Stimulated activated naive CD8-positive, alpha-beta T cell treated with anti-CD3 and anti-CD28 coated beads, Interleukin-15, amount 100 ng/mL, for 72 hours (primary cell): ENCODE measurements around the gene ZMYND10.

ENCODE experiments used
- ATAC-seq: fragments of 150-1000 bp; cut with Tn5 transposase; 2 replicates; pipeline ENCODE4 v1.10.0; 2021; ENCODE audit warnings: mild to moderate bottlenecking, moderate library complexity
- DNase-seq, 2 donors: peaks; one replicate each; pipeline ENCODE4 v3.0.0; 2021 to 2022
- H3K27ac Mint-ChIP-seq, 2 donors: one replicate each; pipeline ENCODE4 v1.8.0; 2022; ENCODE audit warnings: mild to moderate bottlenecking in 2 of 2, mixed read lengths in 2 of 2, moderate library complexity in 2 of 2
- H3K27me3 Mint-ChIP-seq: one replicate; pipeline ENCODE4 v1.8.0; 2022; ENCODE audit warnings: mixed read lengths
- H3K4me1 Mint-ChIP-seq: one replicate; pipeline ENCODE4 v1.8.0; 2022; ENCODE audit warnings: mild to moderate bottlenecking, mixed read lengths
- H3K4me3 Mint-ChIP-seq, 2 donors: one replicate each; pipeline ENCODE4 v1.8.0; 2022; ENCODE audit warnings: mild to moderate bottlenecking in 2 of 2, mixed read lengths in 2 of 2, moderate library complexity in 1 of 2
- H3K9me3 Mint-ChIP-seq, 2 donors: one replicate each; pipeline ENCODE4 v1.8.0; 2022; ENCODE audit warnings: mixed read lengths in 2 of 2

Gene ZMYND10

DNA sequence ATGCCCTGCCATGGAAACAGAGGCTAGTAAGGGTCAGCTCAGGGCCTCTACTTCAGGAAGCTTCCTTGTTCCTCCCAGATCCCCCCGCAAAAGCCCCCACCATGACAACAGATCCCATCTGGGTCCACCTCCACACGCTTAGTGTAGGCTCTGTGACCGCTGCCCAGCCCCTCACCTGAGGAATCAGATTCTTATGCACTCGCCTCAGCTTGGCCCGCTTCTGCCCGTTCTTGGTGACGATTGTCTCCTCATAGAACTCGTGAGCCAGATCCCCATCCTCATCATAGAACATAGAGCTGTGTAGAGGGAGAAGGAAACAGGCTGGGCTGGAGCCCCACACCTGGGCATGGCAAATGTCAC is 19.4 kb downstream of the ZMYND10 start:
- Mint-ChIP-seq H3K27me3 (no peaks in the 10 kb centered on the region), H3K9me3 (no peaks in the 10 kb centered on the region), H3K4me3 (no peak overlapping the region), H3K4me1 (peaks cover 63% of the 10 kb centered on the region), H3K27ac (no peak overlapping the region)
- ATAC-seq (no peak), DNase-seq (no peak)

DNA sequence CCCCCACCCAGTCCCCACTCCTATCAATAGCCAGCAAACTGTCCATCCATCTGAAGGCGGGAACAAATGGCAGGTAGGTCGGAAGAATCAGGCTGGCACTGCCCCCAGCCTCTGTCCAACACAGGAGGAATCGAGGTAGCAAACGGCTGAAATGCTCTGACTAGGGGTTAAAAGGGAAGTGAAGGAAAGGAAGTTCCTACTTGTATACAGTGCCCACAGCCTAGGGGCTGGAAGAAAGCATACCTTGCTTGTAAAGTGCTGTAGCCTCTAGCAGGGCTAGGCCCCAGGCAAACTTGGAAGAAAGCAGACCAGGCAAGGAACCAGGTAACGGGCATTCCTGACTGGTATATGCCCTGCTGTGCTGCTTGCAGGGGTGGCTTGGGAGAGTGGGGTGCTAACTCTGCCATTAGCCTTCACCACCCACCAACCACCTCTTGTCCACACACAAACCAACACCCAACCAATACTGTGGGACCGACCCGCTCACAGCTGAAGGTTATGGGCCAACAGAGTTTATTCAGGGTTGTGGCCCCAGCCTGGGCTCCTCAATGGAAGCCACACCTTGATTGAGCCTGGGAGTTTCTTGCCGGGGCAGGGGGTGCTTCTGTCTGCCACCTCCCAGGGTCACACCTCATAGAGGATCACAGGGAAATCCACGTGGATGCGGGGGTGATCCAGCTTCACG is 19.9 kb downstream of the ZMYND10 start:
- Mint-ChIP-seq H3K4me1 (peaks cover 64% of the 10 kb centered on the region), H3K27ac (peak overlapping the region in 1 of 2 donors; percentile 3), H3K9me3 (no peaks in the 10 kb centered on the region), H3K27me3 (no peaks in the 10 kb centered on the region), H3K4me3 (no peak overlapping the region)
- no peak for DNase-seq
- no peak for ATAC-seq

DNA sequence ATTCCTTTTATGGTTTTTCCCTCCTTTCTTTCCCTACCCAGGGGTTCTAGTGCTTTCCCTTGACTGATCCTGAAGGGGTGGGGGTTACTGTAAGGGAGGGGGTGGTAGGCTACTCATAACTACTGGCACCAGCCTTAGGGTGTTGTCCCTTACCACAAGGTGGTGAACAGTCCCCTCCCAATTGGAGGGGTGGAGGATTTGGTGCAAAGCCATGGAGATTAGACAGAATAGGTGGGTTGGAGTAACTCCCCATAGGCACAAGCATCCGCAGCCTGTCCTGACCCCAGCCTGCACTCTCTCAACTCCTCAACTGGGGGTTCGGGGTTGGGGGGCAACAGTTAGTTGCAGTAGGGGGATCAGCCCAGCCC is 20.4 kb downstream of the ZMYND10 start:
- peak overlapping the region in 1 of 2 donors; percentile 3 for H3K27ac Mint-ChIP-seq
- H3K4me1 Mint-ChIP-seq: peaks cover 65% of the 10 kb centered on the region
- no peak for ATAC-seq
- no peaks in the 10 kb centered on the region for H3K27me3 Mint-ChIP-seq
- H3K9me3 Mint-ChIP-seq: no peaks in the 10 kb centered on the region
- DNase-seq: no peak
- H3K4me3 Mint-ChIP-seq: no peak overlapping the region

DNA sequence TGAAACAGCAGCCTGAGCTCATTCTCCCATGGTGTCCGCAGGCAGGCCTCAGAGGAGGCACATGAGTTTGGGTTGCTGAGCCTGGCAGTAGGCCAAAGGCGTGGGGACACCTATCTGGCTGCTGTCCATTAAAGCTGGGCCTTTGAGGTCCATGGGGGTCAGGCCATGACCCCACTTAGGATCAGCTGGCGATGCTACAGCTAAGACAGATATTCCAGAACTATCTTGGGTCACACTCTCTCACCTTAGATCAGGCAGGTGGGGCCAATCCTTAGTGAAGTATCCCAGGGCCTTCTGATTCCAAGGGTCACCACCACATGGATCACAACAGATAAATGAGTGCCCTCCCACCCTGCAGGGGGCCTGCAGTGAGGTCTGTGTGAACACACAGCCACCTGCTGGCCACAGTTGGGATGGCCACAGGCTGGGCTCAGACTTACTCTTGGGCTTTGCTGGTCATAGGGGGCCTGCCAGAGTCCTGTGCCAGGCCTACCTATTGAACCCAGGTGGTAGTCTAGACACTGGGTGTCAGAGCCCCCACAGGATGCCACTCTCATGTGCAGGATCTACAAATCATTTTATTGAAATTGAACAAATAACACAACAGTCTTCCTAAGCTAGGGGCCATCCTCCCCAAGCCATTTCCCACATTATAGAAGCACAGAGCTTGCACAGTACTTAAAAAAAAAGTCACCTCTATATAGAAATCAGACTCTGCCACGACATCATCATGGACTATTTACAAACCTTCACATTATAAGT is 21.0 kb downstream of the ZMYND10 start:
- Mint-ChIP-seq H3K27me3 (no peaks in the 10 kb centered on the region), H3K4me1 (peaks cover 65% of the 10 kb centered on the region), H3K4me3 (no peak overlapping the region), H3K9me3 (no peaks in the 10 kb centered on the region), H3K27ac (no peak overlapping the region)
- DNase-seq (peak; percentile 68 to 71), ATAC-seq (peak; percentile 48)

DNA sequence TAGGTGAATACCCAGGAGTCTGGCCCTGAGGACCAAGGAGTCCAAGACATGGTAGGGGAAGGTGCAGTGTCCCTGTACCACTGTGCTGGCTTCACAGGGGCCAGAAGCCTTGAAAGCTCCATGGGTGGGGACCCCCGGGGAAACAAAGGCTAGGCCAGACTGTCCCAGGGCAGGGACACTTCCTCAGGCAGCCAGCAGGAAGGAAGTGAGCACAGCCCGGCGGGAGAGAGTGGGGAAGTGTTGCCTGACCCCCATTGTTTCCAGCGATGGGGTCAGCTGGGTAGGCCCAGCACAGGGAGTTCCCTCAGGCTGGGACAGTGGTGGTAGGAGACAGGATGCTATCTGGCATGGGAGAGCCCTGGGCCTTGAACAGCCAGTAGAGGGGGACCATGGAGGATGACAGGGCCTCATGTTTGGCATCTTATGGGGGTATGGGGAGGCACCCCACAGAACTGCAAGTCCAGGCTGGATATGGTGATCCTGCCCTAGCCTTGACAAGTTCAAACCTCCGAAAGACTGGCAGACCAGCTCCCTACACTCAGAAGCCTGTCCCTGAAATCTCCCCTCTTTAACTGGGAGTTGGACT is 21.8 kb downstream of the ZMYND10 start:
- peaks cover 70% of the 10 kb centered on the region for H3K4me1 Mint-ChIP-seq
- peak overlapping the region in 1 of 2 donors; percentile 52 for H3K27ac Mint-ChIP-seq
- no peak for DNase-seq
- no peaks in the 10 kb centered on the region for H3K27me3 Mint-ChIP-seq
- no peak overlapping the region for H3K4me3 Mint-ChIP-seq
- no peaks in the 10 kb centered on the region for H3K9me3 Mint-ChIP-seq
- ATAC-seq: no peak

DNA sequence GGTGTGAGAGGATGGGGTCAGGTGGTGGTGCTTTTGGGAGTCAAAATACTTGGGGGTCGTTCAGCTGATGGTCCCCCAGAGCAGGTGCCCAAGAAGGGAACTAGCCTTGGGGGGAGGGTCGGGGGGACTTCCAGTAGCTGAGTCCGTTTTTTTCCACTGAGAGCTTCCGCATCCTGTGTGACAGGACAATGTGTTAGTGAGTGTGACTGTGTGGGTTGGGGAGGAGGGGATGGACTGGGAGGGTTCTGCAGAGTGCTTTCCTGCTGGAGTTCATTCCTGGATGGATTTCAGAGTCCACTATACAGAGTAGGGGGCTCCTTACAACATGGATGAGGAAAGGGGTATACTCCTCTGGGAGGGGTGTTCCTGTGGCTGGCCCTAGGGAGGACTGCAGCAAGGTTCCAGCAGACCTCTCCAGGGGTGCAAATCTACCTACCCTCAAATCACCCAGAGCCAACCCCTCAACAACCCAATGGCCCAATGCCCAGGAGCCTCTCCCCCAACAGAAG is 22.4 kb downstream of the ZMYND10 start:
- Mint-ChIP-seq H3K4me1 (peaks cover 75% of the 10 kb centered on the region), H3K27ac (peak overlapping the region in 1 of 2 donors; percentile 52), H3K27me3 (no peaks in the 10 kb centered on the region), H3K9me3 (no peaks in the 10 kb centered on the region), H3K4me3 (no peak overlapping the region)
- ATAC-seq (no peak), DNase-seq (no peak)

DNA sequence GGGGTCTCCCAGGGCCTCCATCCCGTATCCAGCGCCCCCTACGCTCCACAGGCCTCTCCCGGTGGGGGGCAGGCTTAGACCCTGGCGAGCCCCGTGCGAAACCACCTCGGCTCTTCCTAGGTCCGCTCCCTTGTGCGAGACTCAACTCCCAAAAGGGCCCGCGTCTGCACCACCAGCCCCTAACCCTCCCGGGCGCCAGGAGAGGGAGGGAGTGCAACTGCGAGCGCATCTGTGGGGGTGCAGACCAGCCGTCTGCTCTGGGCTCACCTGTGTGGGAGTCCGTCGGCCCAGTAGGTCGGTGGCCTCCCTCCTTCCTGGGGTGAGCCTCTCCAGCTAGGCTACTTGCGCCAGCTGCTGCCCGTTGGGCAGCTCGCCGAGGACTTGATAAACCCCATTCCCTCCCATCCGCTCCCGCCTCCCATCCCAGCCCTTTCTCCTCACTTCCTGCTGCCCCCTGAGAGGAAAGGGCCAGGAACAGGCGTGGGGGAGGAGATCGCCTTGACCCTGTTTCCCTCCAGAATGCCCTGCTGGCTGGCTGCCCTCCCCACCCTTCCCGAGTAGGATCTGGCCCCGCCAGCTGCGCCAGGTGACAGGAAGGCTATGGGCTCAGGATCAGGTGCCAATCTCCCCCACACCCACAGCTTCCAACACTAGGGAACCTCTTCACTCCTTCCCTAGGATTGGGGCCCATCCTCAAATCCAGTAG is 23.0 kb downstream of the ZMYND10 start, which contains the start of gene HYAL2:
Gene HYAL2, minus strand, starts transcription at position 360 of the 706 bp plus-strand sequence. CDS start 2,256 bp downstream, outside the sequence.
- H3K4me3 Mint-ChIP-seq: peak within 1 kb of the TSS; percentile 83 to 85
- H3K27ac Mint-ChIP-seq: peak within 1 kb of the TSS; percentile 99 to 100
- no peaks in the 10 kb centered on the region for H3K9me3 Mint-ChIP-seq
- DNase-seq (no peak), ATAC-seq (no peak)
- no peaks in the 10 kb centered on the region for H3K27me3 Mint-ChIP-seq
- peaks cover 78% of the 10 kb centered on the region for H3K4me1 Mint-ChIP-seq

DNA sequence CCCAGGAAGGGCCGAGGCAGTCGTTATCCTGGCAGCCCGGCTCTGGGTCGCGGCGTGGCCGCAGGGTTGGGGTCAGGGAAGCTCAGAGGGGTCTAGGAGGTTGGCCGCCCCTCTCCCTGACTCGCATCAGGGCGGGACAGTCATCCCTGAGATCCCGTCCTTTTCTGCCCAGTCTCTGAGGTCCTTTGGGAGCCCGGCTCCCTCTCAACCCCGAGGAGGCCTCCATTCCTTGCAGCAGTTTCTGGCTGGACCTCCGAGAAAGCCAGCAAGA is 23.5 kb downstream of the ZMYND10 start:
- Mint-ChIP-seq H3K4me1 (peaks cover 78% of the 10 kb centered on the region), H3K4me3 (peak overlapping the region; percentile 83 to 85), H3K9me3 (no peaks in the 10 kb centered on the region), H3K27me3 (no peaks in the 10 kb centered on the region), H3K27ac (peak overlapping the region; percentile 65 to 100)
- no peak for ATAC-seq
- DNase-seq: no peak

DNA sequence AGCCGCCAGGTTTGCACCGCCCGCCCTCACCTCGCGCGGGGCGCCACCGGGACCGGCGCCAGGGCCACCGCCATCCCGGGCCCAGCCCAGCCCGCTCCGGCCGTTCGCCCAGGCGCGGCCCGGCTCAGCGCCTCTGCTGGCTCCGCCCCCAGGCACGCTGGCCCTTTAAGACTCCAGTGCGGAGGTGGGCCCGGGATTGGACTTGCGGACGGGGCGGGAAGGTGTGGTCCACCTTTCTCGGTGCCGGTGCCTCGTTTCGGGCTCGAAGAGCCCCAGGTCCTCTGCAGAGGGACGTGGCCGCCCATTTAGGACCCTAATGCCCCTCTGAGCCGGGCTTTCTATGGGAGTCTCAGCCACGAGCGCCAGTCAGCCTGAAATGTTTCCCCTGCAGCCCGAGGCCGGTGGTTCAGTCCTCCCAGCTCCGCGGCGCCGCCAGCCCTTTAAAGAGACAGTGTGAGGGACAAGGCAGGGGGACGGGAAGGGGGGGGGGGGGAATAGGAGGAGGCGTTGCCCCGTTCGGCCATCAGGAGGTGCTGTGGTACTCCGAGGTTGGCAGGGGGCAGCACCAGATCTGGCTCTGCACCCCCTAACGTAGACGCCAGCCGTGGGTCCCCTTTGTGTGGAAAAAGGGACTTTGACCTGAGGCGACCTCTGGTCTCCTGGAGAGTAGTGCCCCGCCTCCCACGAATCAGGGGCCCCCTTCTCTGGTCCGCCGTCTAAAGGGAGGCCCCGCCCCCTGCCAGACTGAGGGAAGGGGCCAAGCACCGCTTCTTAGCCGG is 24.0 kb downstream of the ZMYND10 start:
- DNase-seq (peak; percentile 84 to 86), ATAC-seq (peak; percentile 79)
- Mint-ChIP-seq H3K9me3 (no peaks in the 10 kb centered on the region), H3K27me3 (no peaks in the 10 kb centered on the region), H3K4me3 (peak overlapping the region; percentile 83 to 85), H3K4me1 (peaks cover 78% of the 10 kb centered on the region), H3K27ac (peak overlapping the region; percentile 99 to 100)

DNA sequence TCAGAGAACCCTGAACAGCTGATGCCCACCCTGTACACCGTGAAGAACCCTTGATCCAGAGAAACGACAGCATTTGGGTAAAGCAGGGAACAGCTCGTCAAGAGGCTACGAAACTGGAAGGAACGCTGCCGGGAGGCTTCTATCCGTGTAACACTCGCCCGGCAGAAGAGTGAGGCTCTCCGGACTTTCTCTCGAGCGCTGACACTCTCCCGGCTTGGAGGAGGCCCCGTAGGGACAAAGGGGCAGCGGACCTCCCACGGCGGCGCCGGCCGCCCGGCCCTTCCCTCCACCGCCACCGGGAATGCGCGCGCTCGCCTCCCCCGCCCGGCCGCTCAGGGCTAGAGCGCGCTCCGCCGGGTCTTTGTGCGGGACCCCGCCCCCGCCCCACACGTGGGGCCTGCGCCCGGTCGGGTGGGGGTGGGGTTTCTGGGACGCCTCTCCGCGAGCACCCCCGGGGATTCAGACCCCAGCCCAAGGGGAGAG is 24.6 kb downstream of the ZMYND10 start:
- DNase-seq: no peak
- Mint-ChIP-seq H3K27me3 (no peaks in the 10 kb centered on the region), H3K9me3 (no peaks in the 10 kb centered on the region), H3K4me3 (peak overlapping the region; percentile 83 to 91), H3K4me1 (peaks cover 79% of the 10 kb centered on the region), H3K27ac (peak overlapping the region; percentile 53 to 85)
- peak; percentile 62 for ATAC-seq

DNA sequence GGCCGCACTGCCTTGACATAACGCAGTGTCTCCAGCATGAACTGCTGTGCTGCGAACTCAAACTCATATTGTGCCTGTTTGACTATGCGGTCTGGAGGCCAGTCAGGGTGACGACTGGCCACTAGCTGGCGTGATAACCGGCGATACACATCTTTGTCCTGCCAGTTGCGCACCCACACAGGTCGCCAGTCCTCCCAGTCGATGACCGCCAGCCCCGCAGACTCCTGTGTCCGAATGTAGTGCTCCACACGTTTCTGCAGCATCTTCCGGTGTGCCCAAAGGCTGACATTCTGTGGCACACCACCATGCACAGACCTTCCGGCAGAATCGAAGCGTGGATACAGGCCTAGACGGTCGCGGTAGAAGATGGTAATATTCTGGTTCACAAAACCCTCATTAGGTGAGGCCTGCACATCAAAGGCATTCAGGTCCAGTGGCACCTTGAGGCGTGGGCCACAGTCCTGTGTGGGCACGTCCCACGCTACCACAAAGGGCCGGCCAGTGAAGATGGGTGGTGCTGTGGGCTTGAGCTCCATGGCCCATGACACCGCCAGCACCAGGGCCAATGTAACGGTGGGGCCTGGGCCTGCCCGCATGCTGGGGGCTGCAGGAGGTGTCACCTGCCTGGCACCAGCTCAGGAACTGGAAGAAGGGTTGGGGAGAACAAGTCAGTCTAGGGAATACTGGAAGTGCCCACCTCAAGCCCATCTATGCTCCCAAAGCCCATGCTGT is 25.5 kb downstream of the ZMYND10 start:
- Mint-ChIP-seq H3K27me3 (no peaks in the 10 kb centered on the region), H3K27ac (no peak overlapping the region), H3K4me3 (peak overlapping the region; percentile 83 to 91), H3K4me1 (peaks cover 82% of the 10 kb centered on the region), H3K9me3 (no peaks in the 10 kb centered on the region)
- ATAC-seq: no peak
- DNase-seq: no peak

DNA sequence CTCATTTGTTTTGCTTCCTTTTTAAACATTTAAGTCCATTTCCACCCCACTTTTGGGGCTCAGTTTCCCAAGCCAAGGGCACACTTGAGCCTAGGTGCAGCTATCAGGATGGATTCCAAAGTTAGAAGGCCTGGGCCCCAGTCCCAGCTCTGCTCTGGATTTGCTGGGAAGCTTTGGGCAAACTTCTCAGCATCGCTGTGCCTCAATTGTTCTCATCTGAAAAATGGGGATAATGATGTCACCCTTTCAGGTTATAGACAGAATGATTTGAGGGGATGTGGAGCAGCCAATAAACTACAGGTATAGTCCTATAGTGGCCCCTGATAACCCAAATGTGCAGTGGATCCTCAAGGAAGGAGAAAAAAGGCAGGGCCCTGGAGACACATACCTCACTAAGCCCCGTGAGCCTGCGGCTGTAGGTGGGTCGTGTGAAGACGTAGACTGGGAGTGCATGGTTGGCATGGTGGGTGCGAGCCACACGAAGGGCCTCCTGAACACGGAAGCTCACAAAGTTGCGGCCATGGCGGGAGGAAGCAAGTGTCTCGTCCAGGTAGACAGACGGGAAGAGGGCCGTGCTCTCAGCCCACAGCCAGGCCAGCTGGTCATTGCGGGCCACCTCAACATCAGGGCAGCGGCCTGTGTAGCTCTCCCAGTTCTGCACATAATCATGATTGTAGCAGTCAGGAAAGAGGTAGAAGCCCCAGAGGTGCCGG is 26.2 kb downstream of the ZMYND10 start:
- DNase-seq: no peak
- peaks cover 77% of the 10 kb centered on the region for H3K4me1 Mint-ChIP-seq
- H3K9me3 Mint-ChIP-seq: no peaks in the 10 kb centered on the region
- H3K27me3 Mint-ChIP-seq: no peaks in the 10 kb centered on the region
- H3K4me3 Mint-ChIP-seq: no peak overlapping the region
- no peak for ATAC-seq
- H3K27ac Mint-ChIP-seq: no peak overlapping the region

DNA sequence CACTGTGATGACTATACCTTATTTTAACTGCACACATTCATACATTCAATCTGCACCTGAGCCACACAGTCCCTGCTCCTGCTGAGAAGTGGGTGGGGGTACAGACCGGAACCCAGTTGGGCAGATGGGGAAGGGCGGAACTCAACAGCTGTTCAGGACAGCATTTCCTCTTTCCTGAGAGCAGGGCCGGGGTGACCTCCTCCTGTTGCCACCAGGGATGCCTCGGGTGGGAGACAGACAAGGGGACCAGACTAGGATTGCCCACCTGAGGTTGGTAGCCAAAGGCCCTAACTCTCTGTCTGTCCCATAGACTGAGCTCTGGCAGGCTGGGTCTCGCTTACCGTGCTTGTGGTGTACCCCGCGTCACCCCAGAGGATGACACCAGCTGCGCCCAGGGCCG is 26.9 kb downstream of the ZMYND10 start:
- Mint-ChIP-seq H3K9me3 (no peaks in the 10 kb centered on the region), H3K4me1 (peaks cover 71% of the 10 kb centered on the region), H3K27me3 (no peaks in the 10 kb centered on the region), H3K27ac (no peak overlapping the region), H3K4me3 (no peak overlapping the region)
- ATAC-seq (no peak), DNase-seq (no peak)

DNA sequence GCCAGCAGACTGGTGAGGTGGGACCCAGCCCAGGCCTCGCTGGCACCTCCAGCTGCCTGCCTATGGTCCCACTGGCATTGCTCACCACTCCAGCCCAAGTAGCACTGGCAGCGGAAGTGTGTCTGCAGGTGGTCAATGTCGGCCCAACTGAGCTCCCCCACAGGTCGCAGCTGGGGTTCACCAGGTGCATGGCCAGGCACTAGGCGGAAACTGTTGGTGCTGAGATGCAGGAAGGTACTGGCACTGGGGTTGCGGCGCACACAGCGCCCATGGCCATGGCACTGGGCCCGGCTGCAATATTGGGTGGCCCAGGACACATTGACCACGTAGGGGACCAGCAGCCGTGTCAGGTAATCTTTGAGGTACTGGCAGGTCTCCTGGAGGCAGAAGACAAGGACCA is 27.4 kb downstream of the ZMYND10 start:
- DNase-seq: no peak
- ATAC-seq: no peak
- Mint-ChIP-seq H3K4me1 (peaks cover 66% of the 10 kb centered on the region), H3K4me3 (no peak overlapping the region), H3K9me3 (no peaks in the 10 kb centered on the region), H3K27me3 (no peaks in the 10 kb centered on the region), H3K27ac (no peak overlapping the region)
